Ovary (tissue), 9 donors: ENCODE results near the gene CHPF. TPM values are rescaled to one million over a fixed set of nuclear protein-coding genes. Genes with fewer than 3 reads are reported as not detected.

Source experiments
- DNase-seq, 5 donors: peaks; one replicate each; pipeline ENCODE4 v3.0.0-alpha.2; 2019 to 2020
- H3K27ac ChIP-seq, 2 donors: fragments of 200-600 bp; one replicate each; pipeline versions ENCODE4 v1.5.1 to v1.8.0; 2019 to 2022
- H3K27me3 ChIP-seq: fragments of 200-600 bp; one replicate; pipeline ENCODE4 v1.8.0; 2022
- H3K36me3 ChIP-seq: fragments of 200-600 bp; sonication (generic); one replicate; pipeline ENCODE4 v1.5.1; 2019
- H3K4me1 ChIP-seq: one replicate; pipeline ENCODE4 v1.8.1; 2013; ENCODE audit warnings: mild to moderate bottlenecking, moderate library complexity; ENCODE audit not compliant: insufficient read depth
- H3K4me3 ChIP-seq: fragments of 200-600 bp; sonication (generic); one replicate; pipeline ENCODE4 v1.5.1; 2017
- H3K9me3 ChIP-seq, 2 donors: fragments of 200-600 bp in 1 of 2; sonication (generic) in 1 of 2; one replicate each; pipeline versions ENCODE4 v1.5.1 to v1.8.1; 2013 to 2019; ENCODE audit warnings: mild to moderate bottlenecking in 1 of 2, moderate library complexity in 1 of 2
- CTCF ChIP-seq, 3 donors: fragments of 450-650 bp in 2 of 3; fragments of 200-600 bp in 1 of 3; IDR thresholded peaks; one replicate each; pipeline versions ENCODE4 v1.5.1 to v1.8.0; 2016 to 2022; ENCODE audit warnings: antibody characterized with exemption in 3 of 3, mild to moderate bottlenecking in 1 of 3
- EP300 ChIP-seq: sonication (generic); formaldehyde crosslinking; IDR thresholded peaks from one replicate; pipeline ENCODE4 v1.6.1; 2017; ENCODE audit warnings: antibody characterized with exemption
- POLR2A ChIP-seq: fragments of 450-650 bp; IDR thresholded peaks from one replicate; pipeline ENCODE4 v1.6.1; 2017; ENCODE audit warnings: antibody characterized with exemption, mild to moderate bottlenecking, moderate library complexity
- WGBS, 3 donors: extraction: QIAGEN DNeasy Blood & Tissue Kit in 1 of 3; methylation state at CpG; one replicate each; pipeline versions ENCODE4 v1.1.5 to v1.1.7; 2013 to 2017; 5-methylcytosine and 5-hydroxymethylcytosine counted together
- intact Hi-C, 4 donors: fragments of 100-400 bp; cut with DNase I; formaldehyde crosslinking; loops; one replicate each; pipeline versions ENCODE4 v1.11.0 to v1.15.1; 2022 to 2023
- polyA plus RNA-seq, 2 donors: library from polyadenylated mRNA; stranded (reverse); fragments of 200-250 nt in 1 of 2; fragments of 350-450 nt in 1 of 2; fragmentation: Illumina TruSeq in 1 of 2; extraction: RNeasy Lipid Tissue Mini Kit (QIAGEN cat#74804) in 1 of 2; gene quantifications; one replicate each; pipeline ENCODE4 v1.2.3, GENCODE V29; 2013 to 2014
- total RNA-seq, 7 donors: library from RNA; depleted of rRNA in 2 of 7; stranded (reverse); fragments of >200 nt in 2 of 7; fragmentation: NEBNext Ultra II Directional in 3 of 7; extraction: Animal tissue kit (Norgen Biotek cat#: 25700) in 3 of 7; gene quantifications; one replicate each; pipeline versions ENCODE4 v1.1.0 to v1.2.4, GENCODE V29; 2016 to 2023
- donor health status: DM: no; HTN: no; CAD: no; lungs with moderate emphysema.
- donor health status: DM: no; HTN: no; CAD: no.
- donor health status: Bipolar disorder and iron deficiency.
- donor health status: DM: yes; HTN: yes; CAD: no.
- donor health status: DM: no; HTN: no; CAD: no.
- donor health status: DM: yes; HTN: yes; CAD: no.

Gene CHPF
- total and polyA plus RNA-seq, 9 donors = 4.0 to 181 (median 120) TPM

GRCh38 chr2:219538956-219539788 is 4.4 kb downstream of the CHPF start:
- peaks cover 7% of the 10 kb centered on the region for H3K4me1 ChIP-seq
- no peaks in the 10 kb centered on the region for H3K27me3 ChIP-seq
- no peak for DNase-seq
- no peak overlapping the region for H3K4me3 ChIP-seq
- no peaks in the 10 kb centered on the region for H3K9me3 ChIP-seq
- no peak overlapping the region for H3K27ac ChIP-seq
- TF ChIP-seq CTCF (IDR thresholded peaks at IDR 0.05) = no peak
- no peak for TF ChIP-seq EP300
- no peak for TF ChIP-seq POLR2A
- intact Hi-C loops = loop anchor here in 2 of 4 donors (10.0 kb wide), 2 partner anchors 64 to 374 kb away; partner anchors contain the start of gene NHEJ1 (in 1 of the 2)
- H3K36me3 ChIP-seq = no peaks in the 10 kb centered on the region
- WGBS, 3 donors = 74 to 86% (median 79%) methylated on average over 25 to 32 of the region's 32 CpGs

DNA sequence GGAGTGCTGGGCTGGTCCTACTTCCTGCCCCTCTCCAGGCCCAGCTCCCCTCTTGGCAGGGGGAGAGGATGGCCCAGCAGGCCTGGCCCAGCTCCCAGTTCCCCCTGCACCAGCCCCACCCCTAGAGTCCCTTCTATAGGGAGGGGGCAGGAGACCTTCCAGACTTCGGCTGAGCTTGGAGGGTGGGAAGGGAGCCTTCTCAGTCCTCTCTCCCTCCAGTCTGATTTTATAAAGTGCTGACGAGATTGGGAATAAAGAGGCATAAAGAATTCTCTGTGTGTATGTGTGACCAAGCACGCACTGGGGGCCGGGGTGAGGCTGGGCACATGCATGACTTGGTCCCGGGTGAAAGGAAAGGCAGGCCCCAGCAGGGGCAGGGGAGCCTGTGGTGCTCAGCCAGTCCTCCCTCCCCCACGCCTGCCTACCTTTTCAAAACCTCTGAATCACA is 5.1 kb downstream of the CHPF start:
- intact Hi-C loops = loop anchor here in 2 of 4 donors (10.0 kb wide), 2 partner anchors 64 to 374 kb away; partner anchors contain the start of gene NHEJ1 (in 1 of the 2)
- Histone ChIP-seq H3K9me3 (no peaks in the 10 kb centered on the region), H3K27ac (peak overlapping the region; percentile 38 to 48), H3K36me3 (no peaks in the 10 kb centered on the region), H3K27me3 (no peaks in the 10 kb centered on the region), H3K4me3 (no peak overlapping the region), H3K4me1 (peaks cover 7% of the 10 kb centered on the region)
- WGBS, 3 donors = 31 to 50% (median 35%) methylated on average over 6 of the region's 6 CpGs
- TF ChIP-seq EP300 (no peak), CTCF (IDR thresholded peaks at IDR 0.05) (no peak), POLR2A (no peak)
- peak in 4 of 5 donors; percentile 50 to 76 (median 71) for DNase-seq

DNA sequence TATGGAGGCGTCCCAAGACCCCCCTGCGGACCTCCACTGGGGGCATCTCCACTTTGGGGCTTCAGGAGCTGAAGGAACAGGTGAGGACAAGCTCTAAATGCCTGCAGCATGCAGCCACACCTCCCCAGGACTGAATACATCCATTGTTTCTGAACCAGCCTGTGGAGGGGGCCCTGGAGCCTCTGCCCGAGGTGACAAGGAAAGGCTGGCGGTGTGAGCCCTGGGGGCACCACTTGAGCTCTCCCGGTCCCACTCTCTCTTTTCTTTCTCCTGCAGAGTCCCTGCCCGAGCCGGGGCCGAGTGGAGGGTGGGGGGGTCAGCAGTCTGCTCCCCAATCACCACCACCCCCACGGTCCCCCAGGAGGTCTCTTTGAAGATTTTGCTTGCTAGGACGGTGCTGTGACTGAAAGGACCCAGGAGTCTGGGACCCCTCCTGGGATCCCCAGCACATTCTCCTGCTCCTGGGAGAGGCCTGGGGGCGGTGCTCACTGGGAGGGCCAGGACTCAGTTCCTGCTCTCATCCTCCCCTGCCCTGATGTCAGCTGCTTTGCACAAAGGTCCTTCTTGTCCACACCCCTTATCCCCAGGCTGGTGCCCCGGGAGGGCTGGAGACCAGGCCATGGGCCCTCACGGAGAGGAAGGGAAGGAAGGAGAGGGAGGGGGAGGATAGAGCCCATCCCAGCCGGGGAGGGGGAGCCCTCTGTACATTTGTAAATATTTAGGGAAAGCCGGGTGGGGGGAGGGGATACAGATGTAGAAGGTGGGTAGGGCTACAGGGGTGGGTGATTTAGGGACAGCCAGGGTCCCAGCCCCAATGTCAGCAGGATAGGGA is 5.7 kb downstream of the CHPF start:
- WGBS, 3 donors = 48 to 50% (median 50%) methylated on average over 14 to 15 of the region's 15 CpGs

More for the DNA sequence above, 5.7 kb downstream of the CHPF start:
- Histone ChIP-seq H3K36me3 (no peaks in the 10 kb centered on the region), H3K4me1 (peaks cover 7% of the 10 kb centered on the region), H3K27ac (peak overlapping the region; percentile 38 to 48), H3K9me3 (no peaks in the 10 kb centered on the region), H3K27me3 (no peaks in the 10 kb centered on the region), H3K4me3 (no peak overlapping the region)
- TF ChIP-seq EP300 = no peak
- TF ChIP-seq POLR2A = no peak
- no peak for TF ChIP-seq CTCF (IDR thresholded peaks at IDR 0.05)
- DNase-seq = peak in 1 of 5 donors; percentile 63
- intact Hi-C loops = loop anchor here in 2 of 4 donors (10.0 kb wide), 2 partner anchors 63 to 373 kb away; partner anchors contain the start of gene NHEJ1 (in 1 of the 2)
